ENCODE results near the gene BOD1L1. TPM values are rescaled to one million over a fixed set of nuclear protein-coding genes. Genes with fewer than 3 reads are reported as not detected.

The BOD1L1 gene
- total RNA-seq, 2 experiments from 2014 or later: 39.3 to 39.6 TPM

- peaks cover 94 to 95% of the 10 kb centered on the region in 2 experiments for H3K27me3 ChIP-seq (ENCODE audit: control insufficient read depth in 1 of 2, insufficient read depth in 2 of 2, low read length in 2 of 2)
- peak; percentile 37 for ATAC-seq (ENCODE audit: poor library complexity)
- H3K4me1 ChIP-seq (ENCODE audit: insufficient read depth, low read length): peaks cover 43% of the 10 kb centered on the region
- H3K4me3 ChIP-seq (ENCODE audit: low read length): no peak overlapping the region
- no peak for TF ChIP-seq CTCF (IDR thresholded peaks at IDR 0.05)
- H3K27ac Mint-ChIP-seq: no peak overlapping the region
- no peaks in the 10 kb centered on the region for H3K36me3 Mint-ChIP-seq (ENCODE audit: low read depth)
- H3K9me3 ChIP-seq (ENCODE audit: control insufficient read depth in 1 of 2, insufficient read depth in 1 of 2, low read length in 2 of 2): peaks cover 12 to 50% of the 10 kb centered on the region in 2 experiments
- ChIA-PET CTCF (interaction anchor here (1.5 kb wide), 1 partner anchor 15 kb away, joined by 3 read pairs; no protein-coding TSS in a partner anchor), POLR2A (no interaction called here)
- no peak overlapping the region for H3K27ac ChIP-seq (ENCODE audit: low read depth in 1 of 2, low read length in 2 of 2)
- DNase-seq: peak in 1 of 14 experiments; percentile 13
- H3K4me3 Mint-ChIP-seq: peak overlapping the region; percentile 38
- H3K9me3 Mint-ChIP-seq: no peaks in the 10 kb centered on the region
- H3K36me3 ChIP-seq (ENCODE audit: insufficient read depth, low read length): no peaks in the 10 kb centered on the region
- peaks cover 95% of the 10 kb centered on the region for H3K27me3 Mint-ChIP-seq
- H3K4me1 Mint-ChIP-seq (ENCODE audit: low read depth): peaks cover 48% of the 10 kb centered on the region
- intact Hi-C loops (cut with DNase I, micrococcal nuclease): no loop called here
Observed at GRCh38 chr4:13527192-13527980, 100.1 kb downstream of the BOD1L1 start.

DNA sequence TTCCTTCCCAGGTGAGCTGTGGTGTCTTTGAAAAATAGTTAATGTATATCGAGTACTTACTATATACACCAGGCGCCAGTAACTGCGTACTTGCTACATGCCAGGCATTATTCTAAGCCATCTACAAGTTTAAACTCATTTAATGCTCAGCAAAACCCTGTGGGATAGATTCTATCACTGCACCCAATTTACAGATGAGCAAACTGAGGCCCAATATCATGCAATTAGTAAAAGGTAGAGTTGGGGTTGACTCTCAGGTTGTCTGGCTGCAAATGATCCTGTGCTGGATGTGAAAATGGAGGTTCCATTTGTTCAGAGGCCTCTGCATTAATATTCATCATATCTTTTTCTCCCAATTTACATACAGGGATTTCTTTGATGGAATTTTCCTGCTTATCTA is 100.9 kb downstream of the BOD1L1 start:
- Histone ChIP-seq H3K27ac (ENCODE audit: low read depth in 1 of 2, low read length in 2 of 2) (no peak overlapping the region), H3K36me3 (ENCODE audit: insufficient read depth, low read length) (no peaks in the 10 kb centered on the region), H3K4me1 (ENCODE audit: insufficient read depth, low read length) (peaks cover 46% of the 10 kb centered on the region), H3K9me3 (ENCODE audit: control insufficient read depth in 1 of 2, insufficient read depth in 1 of 2, low read length in 2 of 2) (peaks cover 12 to 53% of the 10 kb centered on the region in 2 experiments), H3K27me3 (ENCODE audit: control insufficient read depth in 1 of 2, insufficient read depth in 2 of 2, low read length in 2 of 2) (peaks cover 94 to 97% of the 10 kb centered on the region in 2 experiments), H3K4me3 (ENCODE audit: low read length) (no peak overlapping the region)
- no peak for TF ChIP-seq CTCF (IDR thresholded peaks at IDR 0.05)
- intact Hi-C loops (cut with DNase I, micrococcal nuclease): no loop called here
- ChIA-PET POLR2A (no interaction called here), CTCF (interaction anchor here (1.5 kb wide), 1 partner anchor 16 kb away, joined by 3 read pairs; no protein-coding TSS in a partner anchor)
- H3K4me3 Mint-ChIP-seq: no peak overlapping the region
- peaks cover 97% of the 10 kb centered on the region for H3K27me3 Mint-ChIP-seq
- ATAC-seq (ENCODE audit: poor library complexity): no peak
- peaks cover 47% of the 10 kb centered on the region for H3K4me1 Mint-ChIP-seq (ENCODE audit: low read depth)
- DNase-seq: no peak
- no peak overlapping the region for H3K27ac Mint-ChIP-seq
- no peaks in the 10 kb centered on the region for H3K36me3 Mint-ChIP-seq (ENCODE audit: low read depth)
- H3K9me3 Mint-ChIP-seq: no peaks in the 10 kb centered on the region

- ATAC-seq (ENCODE audit: poor library complexity) (no peak), DNase-seq (no peak)
- no peak overlapping the region for H3K4me3 Mint-ChIP-seq
Observed at GRCh38 chr4:13525606-13526281, 101.8 kb downstream of the BOD1L1 start.

More at GRCh38 chr4:13525606-13526281, 101.8 kb downstream of the BOD1L1 start:
- intact Hi-C loops (cut with DNase I, micrococcal nuclease): no loop called here
- ChIA-PET POLR2A (no interaction called here), CTCF (no interaction called here)
- H3K4me3 ChIP-seq (ENCODE audit: low read length): no peak overlapping the region
- TF ChIP-seq CTCF (IDR thresholded peaks at IDR 0.05): no peak
- H3K27me3 Mint-ChIP-seq: peaks cover 95% of the 10 kb centered on the region
- H3K4me1 ChIP-seq (ENCODE audit: insufficient read depth, low read length): peaks cover 39% of the 10 kb centered on the region
- H3K27ac Mint-ChIP-seq: no peak overlapping the region
- peaks cover 85 to 97% of the 10 kb centered on the region in 2 experiments for H3K27me3 ChIP-seq (ENCODE audit: control insufficient read depth in 1 of 2, insufficient read depth in 2 of 2, low read length in 2 of 2)
- no peaks in the 10 kb centered on the region for H3K9me3 Mint-ChIP-seq
- H3K36me3 ChIP-seq (ENCODE audit: insufficient read depth, low read length): no peaks in the 10 kb centered on the region
- no peaks in the 10 kb centered on the region for H3K36me3 Mint-ChIP-seq (ENCODE audit: low read depth)
- H3K27ac ChIP-seq (ENCODE audit: low read depth in 1 of 2, low read length in 2 of 2): no peak overlapping the region
- peaks cover 38% of the 10 kb centered on the region for H3K4me1 Mint-ChIP-seq (ENCODE audit: low read depth)
- H3K9me3 ChIP-seq (ENCODE audit: control insufficient read depth in 1 of 2, insufficient read depth in 1 of 2, low read length in 2 of 2): peaks cover 12 to 46% of the 10 kb centered on the region in 2 experiments
